ENCODE measurements around the gene HILPDA. TPM values are rescaled to one million over a fixed set of nuclear protein-coding genes. Genes with fewer than 3 reads are reported as not detected.

Gene HILPDA
- total RNA-seq, 2 donors from 2014 or later = 26.5 to 37.9 TPM

DNA sequence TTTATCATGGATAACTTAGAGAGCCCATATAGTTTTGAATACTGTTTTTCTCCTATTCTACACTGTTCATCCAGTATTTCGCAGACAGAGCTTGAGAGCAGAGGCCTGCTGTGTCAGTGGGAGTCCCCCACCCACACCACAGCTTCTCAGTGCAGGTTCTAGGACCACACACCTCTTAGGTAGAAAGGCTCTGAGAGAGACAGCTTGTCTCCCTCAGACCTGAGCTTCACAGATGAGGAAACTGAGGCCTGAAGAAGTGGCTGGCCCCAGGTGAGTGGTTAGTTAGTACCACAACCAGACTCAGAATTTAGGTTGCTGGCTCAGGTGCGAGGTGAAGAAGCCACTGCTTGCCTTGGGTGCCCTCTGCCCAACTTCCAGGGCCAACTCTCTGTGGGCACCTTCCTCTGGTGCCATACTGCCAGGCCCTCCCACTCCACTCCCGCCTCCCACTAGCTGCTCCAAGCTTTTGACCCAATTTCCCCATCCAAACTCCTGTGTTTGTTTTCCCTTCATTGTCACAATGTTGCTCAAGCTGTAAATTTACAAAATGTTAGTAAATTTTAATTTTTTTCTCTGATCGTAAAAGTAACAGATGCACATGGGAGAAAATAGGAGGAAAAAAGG, 7.6 kb upstream of the HILPDA start:
- Histone ChIP-seq H3K36me3 (ENCODE audit: control insufficient read depth, insufficient read depth, low read length) (no peaks in the 10 kb centered on the region), H3K9me3 (ENCODE audit: control insufficient read depth, low read length) (no peaks in the 10 kb centered on the region), H3K4me3 (ENCODE audit: low read length) (no peak overlapping the region), H3K9ac (ENCODE audit: extremely low read depth, low read length, poor library complexity, severe bottlenecking) (no peak overlapping the region), H3K27ac (ENCODE audit: low read depth, low read length) (no peak overlapping the region), H3K27me3 (ENCODE audit: control insufficient read depth, insufficient read depth, low read length, poor library complexity, severe bottlenecking) (no peaks in the 10 kb centered on the region), H3K4me1 (ENCODE audit: control insufficient read depth, insufficient read depth, low read length) (peaks cover 2% of the 10 kb centered on the region)
- Mint-ChIP-seq H3K36me3 (ENCODE audit: low read depth) (no peaks in the 10 kb centered on the region), H3K27me3 (ENCODE audit: insufficient read depth) (peaks cover 19% of the 10 kb centered on the region), H3K27ac (no peak overlapping the region), H3K4me3 (no peak overlapping the region), H3K9me3 (no peaks in the 10 kb centered on the region), H3K4me1 (peaks cover 19% of the 10 kb centered on the region)
- TF ChIP-seq CTCF (conservative IDR thresholded peaks at IDR 0.05) = no peak
- no peak for DNase-seq
- WGBS, 2 experiments (ENCODE audit: insufficient coverage in 1 of 2, insufficient read length in 1 of 2) = 70% methylated on average over 4 of the region's 4 CpGs; no CpG with 5 or more reads in 1 of the 2 experiments

GRCh38 chr7:128448751-128449302, 6.9 kb upstream of the HILPDA start:
- Histone ChIP-seq H3K9ac (ENCODE audit: extremely low read depth, low read length, poor library complexity, severe bottlenecking) (no peak overlapping the region), H3K4me1 (ENCODE audit: control insufficient read depth, insufficient read depth, low read length) (peaks cover 7% of the 10 kb centered on the region), H3K27me3 (ENCODE audit: control insufficient read depth, insufficient read depth, low read length, poor library complexity, severe bottlenecking) (no peaks in the 10 kb centered on the region), H3K27ac (ENCODE audit: low read depth, low read length) (no peak overlapping the region), H3K4me3 (ENCODE audit: low read length) (no peak overlapping the region), H3K9me3 (ENCODE audit: control insufficient read depth, low read length) (no peaks in the 10 kb centered on the region), H3K36me3 (ENCODE audit: control insufficient read depth, insufficient read depth, low read length) (no peaks in the 10 kb centered on the region)
- DNase-seq = no peak
- Mint-ChIP-seq H3K27me3 (ENCODE audit: insufficient read depth) (peaks cover 18% of the 10 kb centered on the region), H3K4me1 (peaks cover 20% of the 10 kb centered on the region), H3K27ac (no peak overlapping the region), H3K9me3 (no peaks in the 10 kb centered on the region), H3K36me3 (ENCODE audit: low read depth) (no peaks in the 10 kb centered on the region), H3K4me3 (no peak overlapping the region)
- WGBS, 2 experiments (ENCODE audit: insufficient coverage in 1 of 2, insufficient read length in 1 of 2) = 96 to 100% methylated on average over 4 to 6 of the region's 6 CpGs
- no peak for TF ChIP-seq CTCF (conservative IDR thresholded peaks at IDR 0.05)

- Mint-ChIP-seq H3K27me3 (ENCODE audit: insufficient read depth) (peaks cover 18% of the 10 kb centered on the region), H3K9me3 (no peaks in the 10 kb centered on the region), H3K36me3 (ENCODE audit: low read depth) (no peaks in the 10 kb centered on the region), H3K4me1 (peaks cover 29% of the 10 kb centered on the region), H3K4me3 (no peak overlapping the region), H3K27ac (no peak overlapping the region)
- Histone ChIP-seq H3K27me3 (ENCODE audit: control insufficient read depth, insufficient read depth, low read length, poor library complexity, severe bottlenecking) (no peaks in the 10 kb centered on the region), H3K36me3 (ENCODE audit: control insufficient read depth, insufficient read depth, low read length) (no peaks in the 10 kb centered on the region), H3K27ac (ENCODE audit: low read depth, low read length) (no peak overlapping the region), H3K4me1 (ENCODE audit: control insufficient read depth, insufficient read depth, low read length) (peaks cover 15% of the 10 kb centered on the region), H3K9me3 (ENCODE audit: control insufficient read depth, low read length) (no peaks in the 10 kb centered on the region), H3K4me3 (ENCODE audit: low read length) (no peak overlapping the region), H3K9ac (ENCODE audit: extremely low read depth, low read length, poor library complexity, severe bottlenecking) (no peak overlapping the region)
- TF ChIP-seq CTCF (conservative IDR thresholded peaks at IDR 0.05) = no peak
- no peak for DNase-seq
- 81 to 92% methylated on average over 4 of the region's 4 CpGs for WGBS, 2 experiments (ENCODE audit: insufficient coverage in 1 of 2, insufficient read length in 1 of 2)
Observed at GRCh38 chr7:128450409-128450808, 5.3 kb upstream of the HILPDA start.
